AG04450 (cell line): ENCODE results near the gene RAB3B. TPM values are rescaled to one million over a fixed set of nuclear protein-coding genes. Genes with fewer than 3 reads are reported as not detected.

ENCODE experiments used
- CTCF ChIA-PET: fragments of 300-600, 350-600 bp; formaldehyde crosslinking; extraction: SDS; loops from one replicate; lab custom pipeline; 2022; ENCODE audit warnings: antibody characterized with exemption, inconsistent platforms; lab: Charles Lee
- POLR2A ChIA-PET: fragments of 350-600 bp; formaldehyde crosslinking; extraction: SDS; loops from one replicate; lab custom pipeline; 2021; ENCODE audit warnings: antibody characterized with exemption, inconsistent platforms; lab: Yijun Ruan, JAX
- DNase-seq: peaks from one replicate; pipeline ENCODE4 v3.0.0-alpha.2; 2011; ENCODE audit warnings: low read depth, low spot score
- H3K27ac ChIP-seq: one replicate; pipeline ENCODE4 v1.5.1; 2012; ENCODE audit warnings: low read depth, low read length, control low read depth
- H3K27me3 ChIP-seq: one replicate; pipeline ENCODE4 v1.6.0; 2012; ENCODE audit warnings: low read length; ENCODE audit not compliant: control insufficient read depth, insufficient read depth
- H3K4me3 ChIP-seq: 2 replicates; pipeline ENCODE4 v1.5.1; 2011; ENCODE audit warnings: mild to moderate bottlenecking, low read depth, low read length, control low read depth
- H3K9me3 ChIP-seq: 2 replicates; pipeline ENCODE4 v1.5.1; 2012; ENCODE audit warnings: low read length; ENCODE audit not compliant: control insufficient read depth, insufficient read depth
- polyA plus RNA-seq: library from polyadenylated mRNA; depleted of rRNA; stranded (reverse); fragments of >200 nt; gene quantifications from 2 replicates; pipeline ENCODE4 v1.2.3, GENCODE V29; 2011
- TF ChIP-seq, protein P1 (sequence below): IDR thresholded peaks from 2 replicates; pipeline ENCODE4 v1.5.1; 2011; ENCODE audit warnings: low read depth, low read length, control low read depth, inconsistent platforms

The RAB3B gene
- polyA plus RNA-seq, 1 experiment: 28.6 TPM

DNA sequence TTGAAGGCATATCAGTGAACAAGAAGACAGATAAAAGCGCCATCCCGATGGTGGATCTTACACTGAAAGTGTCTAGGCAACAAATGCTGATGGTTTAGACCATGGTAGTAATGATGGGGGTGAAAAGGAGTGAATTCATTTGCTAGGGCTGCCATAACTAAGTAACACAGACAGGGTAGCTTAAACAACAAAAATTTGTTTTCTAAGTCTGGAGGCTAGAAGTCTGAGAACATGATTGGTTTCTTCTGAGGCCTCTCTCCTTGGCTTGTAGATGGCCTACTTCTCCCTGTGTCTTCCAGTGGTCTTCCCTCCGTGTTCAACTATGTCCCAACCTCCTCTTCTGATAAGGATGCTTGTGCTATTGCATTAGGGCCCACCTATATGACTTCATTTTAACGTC is 13.4 kb upstream of the RAB3B start:
- Histone ChIP-seq H3K27ac (no peak overlapping the region), H3K4me3 (no peak overlapping the region), H3K9me3 (no peaks in the 10 kb centered on the region), H3K27me3 (no peaks in the 10 kb centered on the region)
- CTCF ChIA-PET: interaction anchor here (0.6 to 1.5 kb wide), 4 partner anchors 76 to 213 kb away, joined by 3 to 9 read pairs (median 4); no protein-coding TSS in a partner anchor
- TF ChIP-seq, protein P1, sequence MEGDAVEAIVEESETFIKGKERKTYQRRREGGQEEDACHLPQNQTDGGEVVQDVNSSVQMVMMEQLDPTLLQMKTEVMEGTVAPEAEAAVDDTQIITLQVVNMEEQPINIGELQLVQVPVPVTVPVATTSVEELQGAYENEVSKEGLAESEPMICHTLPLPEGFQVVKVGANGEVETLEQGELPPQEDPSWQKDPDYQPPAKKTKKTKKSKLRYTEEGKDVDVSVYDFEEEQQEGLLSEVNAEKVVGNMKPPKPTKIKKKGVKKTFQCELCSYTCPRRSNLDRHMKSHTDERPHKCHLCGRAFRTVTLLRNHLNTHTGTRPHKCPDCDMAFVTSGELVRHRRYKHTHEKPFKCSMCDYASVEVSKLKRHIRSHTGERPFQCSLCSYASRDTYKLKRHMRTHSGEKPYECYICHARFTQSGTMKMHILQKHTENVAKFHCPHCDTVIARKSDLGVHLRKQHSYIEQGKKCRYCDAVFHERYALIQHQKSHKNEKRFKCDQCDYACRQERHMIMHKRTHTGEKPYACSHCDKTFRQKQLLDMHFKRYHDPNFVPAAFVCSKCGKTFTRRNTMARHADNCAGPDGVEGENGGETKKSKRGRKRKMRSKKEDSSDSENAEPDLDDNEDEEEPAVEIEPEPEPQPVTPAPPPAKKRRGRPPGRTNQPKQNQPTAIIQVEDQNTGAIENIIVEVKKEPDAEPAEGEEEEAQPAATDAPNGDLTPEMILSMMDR: no peak
- DNase-seq: no peak
- POLR2A ChIA-PET: no interaction called here

DNA sequence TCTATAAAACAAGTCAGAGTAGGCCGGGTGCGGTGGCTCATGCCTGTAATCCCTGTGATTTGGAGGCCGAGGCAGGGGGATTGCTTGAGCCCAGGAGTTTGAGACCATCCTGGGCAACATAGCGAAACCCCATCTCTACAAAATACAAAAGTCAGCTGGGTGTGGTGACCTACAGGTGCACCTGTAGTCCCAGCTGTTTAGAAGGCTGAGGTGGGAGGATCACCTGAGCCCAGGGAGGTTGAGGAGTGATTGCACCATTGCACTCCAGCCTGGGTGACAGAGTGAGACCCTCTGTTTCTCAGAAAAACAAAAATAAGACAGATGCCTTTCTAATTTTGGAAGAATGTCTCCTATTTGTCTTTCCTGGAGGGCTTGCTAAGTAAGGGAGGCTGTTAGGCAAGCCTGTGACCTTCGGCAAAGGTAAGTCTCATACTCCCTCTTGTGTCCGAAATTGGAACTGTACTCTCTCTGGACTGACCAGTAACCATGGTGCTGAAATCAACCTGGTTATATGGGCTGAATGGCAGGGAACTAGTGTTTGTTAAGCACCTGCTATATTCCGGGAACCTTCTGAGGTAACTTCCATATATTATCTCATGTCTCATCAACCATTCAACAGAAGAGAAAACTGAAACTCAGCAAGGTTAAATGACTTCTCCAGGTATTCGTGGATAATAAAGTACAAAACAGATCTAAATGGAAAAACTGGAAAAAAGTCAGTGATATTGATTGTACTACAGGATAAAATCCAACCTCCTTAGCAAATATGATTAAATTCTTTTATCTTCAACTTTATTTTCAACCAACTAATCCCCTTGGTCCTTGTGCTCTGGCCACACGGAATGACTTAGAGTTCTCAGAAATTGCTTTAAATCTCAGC is 11.8 kb upstream of the RAB3B start:
- no peaks in the 10 kb centered on the region for H3K9me3 ChIP-seq
- ChIA-PET CTCF (interaction anchor here (0.6 to 4.9 kb wide), 4 partner anchors 27 to 1345 kb away, joined by 3 to 33 read pairs (median 4); no protein-coding TSS in a partner anchor), POLR2A (no interaction called here)
- H3K4me3 ChIP-seq: no peak overlapping the region
- DNase-seq: peak; percentile 84
- H3K27ac ChIP-seq: no peak overlapping the region
- H3K27me3 ChIP-seq: no peaks in the 10 kb centered on the region
- TF ChIP-seq, protein P1: peak; percentile 95

DNA sequence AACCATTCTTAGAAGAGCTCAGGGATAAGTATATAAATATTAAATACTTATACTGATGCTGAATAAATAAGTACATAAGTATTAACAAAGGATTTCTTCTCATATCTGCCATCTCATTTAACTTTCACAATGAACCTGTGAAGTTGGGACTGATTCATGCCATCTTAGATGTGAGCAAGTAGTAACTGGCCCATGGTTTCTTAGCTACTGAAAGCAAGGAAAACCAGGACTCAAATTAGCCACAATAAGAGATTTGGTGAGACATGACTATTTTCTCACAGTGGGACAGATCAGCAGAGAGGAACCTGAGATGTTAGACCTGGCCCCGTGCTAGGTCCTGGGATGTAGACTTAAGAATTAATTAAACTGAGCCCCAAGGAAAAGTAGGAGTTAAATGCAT is 8.2 kb upstream of the RAB3B start:
- H3K27ac ChIP-seq: no peak overlapping the region
- no peak overlapping the region for H3K4me3 ChIP-seq
- no peaks in the 10 kb centered on the region for H3K27me3 ChIP-seq
- TF ChIP-seq, protein P1: no peak
- H3K9me3 ChIP-seq: no peaks in the 10 kb centered on the region
- ChIA-PET CTCF (interaction anchor here (4.9 kb wide), 1 partner anchor 102 kb away, joined by 33 read pairs; no protein-coding TSS in a partner anchor), POLR2A (interaction anchor here (0.6 kb wide), 1 partner anchor 8 kb away, joined by 4 read pairs; the partner anchor contains the start of gene RAB3B)
- no peak for DNase-seq

DNA sequence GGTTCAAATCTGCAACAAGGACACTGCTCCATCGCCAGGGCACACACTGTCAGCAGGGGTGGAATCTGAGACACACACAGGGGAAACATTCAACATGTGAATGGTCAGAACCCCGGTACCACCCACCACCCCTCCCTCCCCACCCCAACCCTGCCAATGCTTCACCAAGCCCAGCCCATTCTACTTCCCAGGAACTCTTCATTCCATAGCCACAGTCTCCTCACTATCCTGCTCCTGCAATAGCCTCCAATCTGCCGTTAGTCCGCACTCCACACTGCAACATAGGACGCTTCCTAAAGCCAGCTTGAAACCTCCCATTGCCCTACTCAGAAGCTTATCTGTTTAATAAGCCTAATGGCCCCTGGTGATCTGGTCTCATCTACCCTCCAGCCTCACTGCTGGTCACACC is 7.5 kb upstream of the RAB3B start:
- Histone ChIP-seq H3K27me3 (no peaks in the 10 kb centered on the region), H3K4me3 (no peak overlapping the region), H3K27ac (no peak overlapping the region), H3K9me3 (no peaks in the 10 kb centered on the region)
- no peak for DNase-seq
- TF ChIP-seq, protein P1: no peak
- ChIA-PET POLR2A (interaction anchor here (0.6 kb wide), 1 partner anchor 7 kb away, joined by 4 read pairs; the partner anchor contains the start of gene RAB3B), CTCF (interaction anchor here (4.9 kb wide), 1 partner anchor 101 kb away, joined by 33 read pairs; no protein-coding TSS in a partner anchor)
